Neuronal stem cell (in vitro differentiated cells): Measurements from ENCODE around the gene PBXIP1. TPM values are rescaled to one million over a fixed set of nuclear protein-coding genes. Genes with fewer than 3 reads are reported as not detected.

Source experiments
- DNase-seq: peaks from one replicate; pipeline ENCODE4 v3.0.0-alpha.2; 2013; ENCODE audit warnings: low spot score
- H2AFZ ChIP-seq: one replicate; pipeline ENCODE4 v1.6.1; 2013; ENCODE audit warnings: mild to moderate bottlenecking, low read length, inconsistent platforms
- H2AK5ac ChIP-seq: 2 replicates; pipeline ENCODE4 v1.6.1; 2013; ENCODE audit warnings: low read depth, mild to moderate bottlenecking, inconsistent platforms, low read length, moderate library complexity, mixed read lengths
- H2BK120ac ChIP-seq: 2 replicates; pipeline ENCODE4 v1.6.1; 2013; ENCODE audit warnings: low read depth, mild to moderate bottlenecking, inconsistent platforms, low read length, moderate library complexity, mixed read lengths
- H2BK12ac ChIP-seq: one replicate; pipeline ENCODE4 v1.6.1; 2013; ENCODE audit warnings: low read length, inconsistent platforms
- H2BK15ac ChIP-seq: 2 replicates; pipeline ENCODE4 v1.6.1; 2013; ENCODE audit warnings: mild to moderate bottlenecking, low read length, inconsistent platforms, mixed read lengths
- H2BK5ac ChIP-seq: one replicate; pipeline ENCODE4 v1.6.1; 2013; ENCODE audit warnings: inconsistent platforms, mild to moderate bottlenecking, low read length, moderate library complexity
- H3K14ac ChIP-seq: one replicate; pipeline ENCODE4 v1.6.1; 2013; ENCODE audit warnings: low read length, inconsistent platforms
- H3K18ac ChIP-seq: 2 replicates; pipeline ENCODE4 v1.6.1; 2013; ENCODE audit warnings: low read length, inconsistent platforms
- H3K23ac ChIP-seq: 2 replicates; pipeline ENCODE4 v1.6.1; 2013; ENCODE audit warnings: low read depth, mild to moderate bottlenecking, mixed read lengths, low read length, inconsistent platforms; ENCODE audit not compliant: poor library complexity
- H3K27ac ChIP-seq: replicated peaks from 3 replicates; pipeline ENCODE4 v1.5.1; 2013; ENCODE audit warnings: low read length, inconsistent platforms
- H3K27me3 ChIP-seq, 3 experiments: 2 replicates each; pipeline ENCODE4 v1.6.1; 2013; ENCODE audit warnings: low read length in 3 of 3, mild to moderate bottlenecking in 2 of 3, inconsistent platforms in 1 of 3, low read depth in 1 of 3, mixed read lengths in 1 of 3, moderate library complexity in 1 of 3; ENCODE audit not compliant: control insufficient read depth in 3 of 3, insufficient read depth in 3 of 3
- H3K36me3 ChIP-seq, 2 donors: replicated peaks in 1 of 2; 2 replicates each; pipeline ENCODE4 v1.6.1; 2013; ENCODE audit warnings: low read length in 2 of 2; ENCODE audit not compliant: control insufficient read depth in 2 of 2, insufficient read depth in 2 of 2
- H3K4ac ChIP-seq: 2 replicates; pipeline ENCODE4 v1.6.1; 2013; ENCODE audit warnings: inconsistent platforms, mild to moderate bottlenecking, low read length, moderate library complexity
- H3K4me1 ChIP-seq, 2 donors: 1 replicate in 1 of 2; 2 replicates in 1 of 2; pipeline ENCODE4 v1.6.1; 2013; ENCODE audit warnings: low read length in 2 of 2, low read depth in 1 of 2; ENCODE audit not compliant: control insufficient read depth in 2 of 2, insufficient read depth in 1 of 2
- H3K4me2 ChIP-seq: one replicate; pipeline ENCODE4 v1.6.1; 2013; ENCODE audit warnings: mild to moderate bottlenecking, low read length, inconsistent platforms; ENCODE audit not compliant: insufficient read depth, poor library complexity, severe bottlenecking
- H3K4me3 ChIP-seq, 2 donors: 2 replicates each; pipeline ENCODE4 v1.5.1; 2013; ENCODE audit warnings: low read length in 2 of 2, mild to moderate bottlenecking in 2 of 2, inconsistent platforms in 1 of 2, moderate library complexity in 1 of 2
- H3K79me1 ChIP-seq: one replicate; pipeline ENCODE4 v1.6.1; 2013; ENCODE audit warnings: low read depth, mild to moderate bottlenecking, inconsistent platforms, low read length, moderate library complexity
- H3K9ac ChIP-seq: one replicate; pipeline ENCODE4 v1.6.1; 2013; ENCODE audit warnings: mild to moderate bottlenecking, low read depth, low read length, inconsistent platforms; ENCODE audit not compliant: poor library complexity
- H3K9me3 ChIP-seq, 2 donors: replicated peaks in 1 of 2; 2 replicates each; pipeline versions ENCODE3 to v1.6.1; 2013; ENCODE audit warnings: low read length in 2 of 2, mild to moderate bottlenecking in 2 of 2, inconsistent platforms in 1 of 2, low read depth in 1 of 2, mixed read lengths in 1 of 2, moderate library complexity in 1 of 2; ENCODE audit not compliant: control insufficient read depth in 2 of 2, insufficient read depth in 1 of 2
- H4K8ac ChIP-seq: one replicate; pipeline ENCODE4 v1.6.1; 2013; ENCODE audit warnings: low read depth, mild to moderate bottlenecking, inconsistent platforms, low read length, moderate library complexity
- H4K91ac ChIP-seq: one replicate; pipeline ENCODE4 v1.6.1; 2013; ENCODE audit warnings: low read length, low read depth, mild to moderate bottlenecking, inconsistent platforms; ENCODE audit not compliant: poor library complexity
- WGBS, 2 donors: extraction: QIAGEN DNeasy Blood & Tissue Kit; methylation state at CpG; one replicate each; pipeline ENCODE4 v1.1.7; 2013; ENCODE audit warnings: missing lambda C conversion rate in 2 of 2, mixed read lengths in 1 of 2; ENCODE audit not compliant: insufficient read length in 2 of 2, insufficient replicate concordance in 1 of 2; ENCODE audit errors: extremely low coverage in 2 of 2; 5-methylcytosine and 5-hydroxymethylcytosine counted together
- small RNA-seq: library from polyadenylated mRNA; stranded (forward); fragments of <200 nt; extraction: miRNeasy Mini kit (QIAGEN cat#:217004); gene quantifications from one replicate; pipeline ENCODE3, GENCODE V24; 2013; ENCODE audit not compliant: insufficient read depth

PBXIP1 gene

DNA sequence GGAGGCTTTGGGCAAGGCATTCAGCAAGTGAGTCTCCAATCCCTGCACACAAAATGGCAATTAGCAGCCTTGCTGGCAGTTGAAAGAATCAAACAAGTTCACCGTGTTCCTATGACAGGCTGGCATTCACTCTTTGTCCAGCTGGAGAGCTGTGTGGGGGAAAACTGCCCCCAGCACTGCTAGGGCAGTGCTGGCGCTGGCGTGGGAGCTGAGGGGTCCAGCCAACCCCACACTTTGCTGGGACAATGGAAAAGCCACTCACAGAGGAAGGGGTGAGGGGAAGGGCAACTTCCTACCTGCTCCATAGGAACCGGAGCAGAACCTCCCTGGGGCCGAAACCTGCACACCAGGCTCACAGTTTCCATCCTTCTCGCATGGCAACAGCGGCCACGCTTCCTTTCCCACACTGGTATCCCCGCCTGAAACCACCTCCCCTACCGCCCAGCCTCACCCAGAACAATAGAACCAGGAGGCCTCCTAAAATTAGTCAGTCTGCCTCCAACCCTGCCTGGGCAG is 59.1 kb downstream of the PBXIP1 start:
- Histone ChIP-seq H3K14ac (no peak overlapping the region), H4K91ac (no peak overlapping the region), H3K4me2 (no peak overlapping the region), H2BK15ac (peak overlapping the region; percentile 81), H2BK5ac (no peak overlapping the region), H3K4me3 (no peak overlapping the region), H3K27ac (no peak overlapping the region), H3K4me1 (peaks cover 8 to 9% of the 10 kb centered on the region in 2 donors), H2AK5ac (peak overlapping the region; percentile 70), H3K18ac (peak overlapping the region; percentile 11), H4K8ac (no peak overlapping the region), H3K9ac (no peak overlapping the region), H2BK120ac (no peak overlapping the region), H3K79me1 (no peaks in the 10 kb centered on the region), H3K23ac (no peak overlapping the region), H3K27me3 (no peaks in the 10 kb centered on the region), H3K36me3 (no peaks in the 10 kb centered on the region), H2BK12ac (peak overlapping the region; percentile 73), H2AFZ (peak overlapping the region; percentile 69), H3K4ac (no peak overlapping the region), H3K9me3 (no peaks in the 10 kb centered on the region)
- no peak for DNase-seq
- WGBS, 2 donors: no CpG with 5 or more reads among the region's 10 CpGs

DNA sequence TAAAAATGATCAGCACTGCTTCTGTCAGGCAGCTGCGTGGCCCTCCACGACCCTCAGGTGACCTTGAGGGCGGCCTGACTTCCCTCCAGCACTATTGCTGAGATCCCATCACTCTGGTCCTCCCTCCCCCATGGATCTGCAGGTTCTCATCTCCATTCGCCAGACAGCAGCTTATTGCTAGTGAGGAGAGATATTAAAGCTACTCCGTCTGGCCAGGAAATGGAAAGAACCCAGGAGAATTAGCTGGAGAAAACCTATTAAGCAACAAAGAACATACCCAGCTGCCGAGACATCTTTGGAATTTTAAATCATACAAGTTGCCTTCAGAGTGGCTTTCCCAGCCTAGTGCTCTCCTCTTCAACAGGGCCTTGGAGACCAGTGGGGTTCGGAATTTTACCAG is 60.1 kb downstream of the PBXIP1 start:
- no peak overlapping the region for H3K4me2 ChIP-seq
- no peak overlapping the region for H4K8ac ChIP-seq
- H3K4me1 ChIP-seq: peaks cover 8 to 12% of the 10 kb centered on the region in 2 donors
- no peak overlapping the region for H3K14ac ChIP-seq
- no peak overlapping the region for H2AK5ac ChIP-seq
- H2BK12ac ChIP-seq: no peak overlapping the region
- H3K36me3 ChIP-seq: no peaks in the 10 kb centered on the region
- no peak overlapping the region for H3K4ac ChIP-seq
- no peaks in the 10 kb centered on the region for H3K27me3 ChIP-seq
- H3K9ac ChIP-seq: no peak overlapping the region
- H4K91ac ChIP-seq: no peak overlapping the region
- H3K18ac ChIP-seq: no peak overlapping the region
- no peak overlapping the region for H2AFZ ChIP-seq
- H2BK5ac ChIP-seq: no peak overlapping the region
- no peaks in the 10 kb centered on the region for H3K9me3 ChIP-seq
- no peak overlapping the region for H3K27ac ChIP-seq
- no peak overlapping the region for H3K4me3 ChIP-seq
- WGBS, 2 donors: no CpG with 5 or more reads among the region's 7 CpGs
- H3K23ac ChIP-seq: no peak overlapping the region
- H2BK120ac ChIP-seq: no peak overlapping the region
- no peak for DNase-seq
- H2BK15ac ChIP-seq: no peak overlapping the region
- no peaks in the 10 kb centered on the region for H3K79me1 ChIP-seq

Small RNAs within 50 kb of the gene (small RNA-seq; reads per million reads assigned to genes)
- gene MIR4258 (not detected), gene RF00017 (not detected)
